Left renal pelvis (tissue), 4 donors: ENCODE data around the gene DHX29. TPM values are rescaled to one million over a fixed set of nuclear protein-coding genes. Genes with fewer than 3 reads are reported as not detected.
"Not testable (repeated sequence)": the region's sequence is repeated elsewhere in the genome, so short reads cannot be mapped to it uniquely, and the experiment has no call there.

ENCODE experiments used
- DNase-seq, 4 donors: peaks; one replicate each; pipeline ENCODE4 v3.0.0-alpha.2; 2013; ENCODE audit warnings: low read depth in 4 of 4, low spot score in 3 of 4
- polyA plus RNA-seq, 4 donors: library from polyadenylated mRNA; unstranded; fragments of 120-200 nt; gene quantifications; one replicate each; pipeline ENCODE4 v1.2.1, GENCODE V29; 2013; ENCODE audit not compliant: insufficient read length in 4 of 4

DHX29 gene
- 10 to 100 TPM; 33.2 to 50.5 (median 42.3) TPM for polyA plus RNA-seq

- DNase-seq: peak; percentile 88 to 93 (median 89)
Observed at GRCh38 chr5:55307383-55308253, at the start of gene DHX29, which contains the start of gene MTREX. DHX29 (minus strand) TSS chr5:55307694; CDS start chr5:55307573, 121 bp downstream. MTREX (plus strand) TSS chr5:55307989; CDS start chr5:55308014, 25 bp downstream.

GRCh38 chr5:55356896-55357295, 49.4 kb upstream of the DHX29 start:
- DNase-seq: no peak

- DNase-seq: no peak
Observed at GRCh38 chr5:55350754-55351153, 43.3 kb upstream of the DHX29 start.

GRCh38 chr5:55347786-55348185, 40.3 kb upstream of the DHX29 start:
- DNase-seq: no peak

GRCh38 chr5:55345327-55345726, 37.8 kb upstream of the DHX29 start:
- no peak for DNase-seq

GRCh38 chr5:55344392-55344992, 37.0 kb upstream of the DHX29 start:
- peak in 3 of 4 donors; percentile 28 to 36 (median 30) for DNase-seq

- DNase-seq: no peak
Observed at GRCh38 chr5:55343609-55344008, 36.1 kb upstream of the DHX29 start.

- DNase-seq: no peak
Observed at GRCh38 chr5:55343107-55343506, 35.6 kb upstream of the DHX29 start.

GRCh38 chr5:55338810-55339243, 31.3 kb upstream of the DHX29 start:
- DNase-seq: no peak

GRCh38 chr5:55338092-55338613, 30.7 kb upstream of the DHX29 start:
- no peak for DNase-seq

GRCh38 chr5:55333811-55334210, 26.3 kb upstream of the DHX29 start:
- DNase-seq: no peak

GRCh38 chr5:55333017-55333416, 25.5 kb upstream of the DHX29 start:
- DNase-seq: no peak

- DNase-seq: no peak
Observed at GRCh38 chr5:55331321-55331720, 23.8 kb upstream of the DHX29 start.

- no peak for DNase-seq
Observed at GRCh38 chr5:55327281-55327680, 19.8 kb upstream of the DHX29 start.

GRCh38 chr5:55325621-55326020, 18.1 kb upstream of the DHX29 start:
- DNase-seq: no peak

GRCh38 chr5:55324815-55325418, 17.4 kb upstream of the DHX29 start:
- DNase-seq: peak in 1 of 4 donors; percentile 14

- no peak for DNase-seq
Observed at GRCh38 chr5:55324006-55324405, 16.5 kb upstream of the DHX29 start.

- DNase-seq: no peak
Observed at GRCh38 chr5:55320571-55320970, 13.1 kb upstream of the DHX29 start.

GRCh38 chr5:55319491-55319890, 12.0 kb upstream of the DHX29 start:
- no peak for DNase-seq

- not testable (repeated sequence) for DNase-seq
Observed at GRCh38 chr5:55318237-55318636, 10.7 kb upstream of the DHX29 start.

GRCh38 chr5:55316837-55317236, 9.3 kb upstream of the DHX29 start:
- no peak for DNase-seq
